ENCODE data around the gene IQSEC1. TPM values are rescaled to one million over a fixed set of nuclear protein-coding genes. Genes with fewer than 3 reads are reported as not detected.

The IQSEC1 gene
- polyA plus RNA-seq, 1 donor (not counting 4 experiments of a cell fraction or from before 2014, with no cell fraction given), result 2.8 TPM

DNA sequence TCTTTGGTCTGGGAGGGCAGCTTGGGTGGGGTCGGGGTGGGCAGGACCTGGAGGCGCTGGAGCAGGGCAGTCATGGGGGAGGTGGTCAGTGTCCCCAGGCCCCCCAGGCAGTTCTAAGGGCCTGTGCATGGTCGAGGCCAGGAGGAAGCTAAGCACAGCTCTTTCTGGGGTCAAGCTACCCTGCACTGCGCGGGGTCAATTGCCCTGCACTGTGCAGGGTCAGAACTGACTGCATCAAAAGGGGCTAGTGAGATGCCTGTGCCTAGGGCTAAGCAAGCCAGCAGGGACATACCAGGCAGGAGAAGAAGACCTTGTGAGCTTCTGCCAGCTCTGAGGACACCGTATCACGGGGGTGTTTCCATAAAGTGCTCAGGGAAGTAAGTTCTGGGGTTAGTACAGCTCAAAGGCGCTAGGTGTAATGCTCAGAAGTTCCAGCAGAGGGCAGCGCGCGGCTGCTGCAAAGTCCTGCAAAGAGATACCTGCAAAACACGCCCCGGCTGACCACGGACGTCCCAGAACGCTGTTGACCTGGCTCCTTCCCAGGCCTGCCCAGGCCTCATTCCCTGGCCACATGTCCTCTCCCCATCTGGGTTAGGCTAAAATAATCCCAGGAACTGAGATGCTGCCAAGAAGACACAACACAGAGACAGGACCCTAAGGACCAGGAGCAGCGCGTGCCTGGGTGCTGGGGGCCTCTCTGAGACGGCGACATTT, 18.8 kb upstream of the IQSEC1 start:
- Histone ChIP-seq H3K9me1 (ENCODE audit: control insufficient read depth, extremely low read depth, insufficient read depth, low read length) (no peaks in the 10 kb centered on the region), H3K79me2 (ENCODE audit: control insufficient read depth, insufficient read depth, low read length) (no peaks in the 10 kb centered on the region), H3K4me3 (ENCODE audit: control insufficient read depth in 2 of 3, extremely low read depth in 1 of 3, insufficient read depth in 2 of 3, low read depth in 1 of 3, low read length in 3 of 3) (no peak overlapping the region), H4K20me1 (ENCODE audit: control insufficient read depth, extremely low read depth, insufficient read depth, low read length) (no peaks in the 10 kb centered on the region), H3K36me3 (ENCODE audit: control insufficient read depth in 2 of 2, extremely low read depth in 1 of 2, insufficient read depth in 2 of 2, low read length in 2 of 2) (no peaks in the 10 kb centered on the region), H3K27me3 (ENCODE audit: control insufficient read depth, extremely low read depth, insufficient read depth, low read length) (peaks cover 7% of the 10 kb centered on the region), H3K4me1 (ENCODE audit: control insufficient read depth, extremely low read depth, insufficient read depth, low read length) (no peaks in the 10 kb centered on the region), H3K9ac (ENCODE audit: control insufficient read depth, extremely low read depth, insufficient read depth, low read length) (no peak overlapping the region), H3K4me2 (ENCODE audit: control insufficient read depth, extremely low read depth, insufficient read depth, low read depth, low read length) (no peak overlapping the region), H3K9me3 (ENCODE audit: control insufficient read depth, low read depth, low read length) (no peaks in the 10 kb centered on the region), H2AFZ (ENCODE audit: control insufficient read depth, low read length) (no peak overlapping the region), H3K27ac (ENCODE audit: control insufficient read depth, insufficient read depth, low read length) (no peak overlapping the region)
- FAIRE-seq (peak; percentile 26), DNase-seq (ENCODE audit: low read depth, low spot score) (peak; percentile 28)
- no peak for TF ChIP-seq EZH2 (IDR thresholded peaks at IDR 0.05; ENCODE audit: low read length)
- TF ChIP-seq, protein P1, sequence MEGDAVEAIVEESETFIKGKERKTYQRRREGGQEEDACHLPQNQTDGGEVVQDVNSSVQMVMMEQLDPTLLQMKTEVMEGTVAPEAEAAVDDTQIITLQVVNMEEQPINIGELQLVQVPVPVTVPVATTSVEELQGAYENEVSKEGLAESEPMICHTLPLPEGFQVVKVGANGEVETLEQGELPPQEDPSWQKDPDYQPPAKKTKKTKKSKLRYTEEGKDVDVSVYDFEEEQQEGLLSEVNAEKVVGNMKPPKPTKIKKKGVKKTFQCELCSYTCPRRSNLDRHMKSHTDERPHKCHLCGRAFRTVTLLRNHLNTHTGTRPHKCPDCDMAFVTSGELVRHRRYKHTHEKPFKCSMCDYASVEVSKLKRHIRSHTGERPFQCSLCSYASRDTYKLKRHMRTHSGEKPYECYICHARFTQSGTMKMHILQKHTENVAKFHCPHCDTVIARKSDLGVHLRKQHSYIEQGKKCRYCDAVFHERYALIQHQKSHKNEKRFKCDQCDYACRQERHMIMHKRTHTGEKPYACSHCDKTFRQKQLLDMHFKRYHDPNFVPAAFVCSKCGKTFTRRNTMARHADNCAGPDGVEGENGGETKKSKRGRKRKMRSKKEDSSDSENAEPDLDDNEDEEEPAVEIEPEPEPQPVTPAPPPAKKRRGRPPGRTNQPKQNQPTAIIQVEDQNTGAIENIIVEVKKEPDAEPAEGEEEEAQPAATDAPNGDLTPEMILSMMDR (optimal IDR thresholded peaks at IDR 0.05 in 1 of 3, IDR thresholded peaks at IDR 0.05 in 1 of 3, conservative IDR thresholded peaks at IDR 0.05 in 1 of 3; ENCODE audit: extremely low read depth in 1 of 3, insufficient read depth in 2 of 3, low read length in 3 of 3), result peak; percentile 86 to 98 (median 93)
- dilution Hi-C loops (cut with MboI; ENCODE audit: extremely low pct_ligation_motif_present, low sequenced_read_pairs), result no loop called here

DNA sequence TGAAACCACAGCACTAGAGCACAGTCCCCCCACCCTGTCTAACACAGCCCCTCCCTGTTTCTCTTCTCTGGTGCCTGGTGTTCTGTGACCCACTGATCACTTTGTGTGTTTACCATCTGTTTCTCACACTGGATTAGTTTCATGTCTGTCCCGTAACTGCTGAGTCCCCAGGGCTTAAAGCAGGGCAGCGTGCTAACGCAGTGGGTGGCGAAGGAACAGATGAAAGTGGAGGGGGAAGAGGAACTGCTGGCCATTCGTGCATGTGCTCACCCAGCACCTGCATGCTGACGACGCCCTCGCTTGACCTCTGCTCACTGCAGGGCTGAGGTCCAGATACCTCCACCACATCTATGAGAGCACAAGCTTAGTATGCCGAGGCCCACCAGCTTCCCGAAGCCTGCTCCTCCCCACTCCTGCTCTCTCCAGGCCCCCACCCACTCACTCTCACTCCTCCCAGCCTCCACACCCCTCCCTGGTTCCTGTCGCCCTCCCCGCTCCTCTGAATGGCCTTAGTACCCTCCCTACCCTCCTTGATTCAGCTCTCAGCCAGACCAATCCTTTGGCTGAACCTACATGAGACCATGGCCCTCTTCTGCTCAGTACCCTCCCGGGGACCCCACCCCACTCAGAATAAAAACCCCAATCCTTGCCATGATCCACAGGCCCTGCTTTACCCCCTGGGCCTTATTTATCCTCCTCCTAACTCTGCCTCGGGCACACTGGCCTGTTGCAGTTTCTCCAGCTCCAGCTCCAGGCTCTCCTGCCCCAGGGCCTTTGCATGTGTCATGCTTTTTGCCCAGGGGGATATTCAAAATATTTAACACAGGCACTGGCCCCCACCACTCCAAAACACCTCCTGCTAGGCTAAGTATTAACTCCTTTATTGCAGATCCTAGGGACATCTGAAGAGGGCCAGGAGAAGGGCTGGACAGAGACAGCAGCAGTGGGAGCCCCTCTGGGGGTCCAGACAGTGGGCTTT, 15.1 kb upstream of the IQSEC1 start:
- FAIRE-seq (no peak), DNase-seq (ENCODE audit: low read depth, low spot score) (no peak)
- H3K4me2 ChIP-seq (ENCODE audit: control insufficient read depth, extremely low read depth, insufficient read depth, low read depth, low read length), result no peak overlapping the region
- H4K20me1 ChIP-seq (ENCODE audit: control insufficient read depth, extremely low read depth, insufficient read depth, low read length), result no peaks in the 10 kb centered on the region
- no peak overlapping the region for H2AFZ ChIP-seq (ENCODE audit: control insufficient read depth, low read length)
- no peak overlapping the region for H3K9ac ChIP-seq (ENCODE audit: control insufficient read depth, extremely low read depth, insufficient read depth, low read length)
- no peak for TF ChIP-seq EZH2 (IDR thresholded peaks at IDR 0.05; ENCODE audit: low read length)
- TF ChIP-seq, protein P1 (optimal IDR thresholded peaks at IDR 0.05 in 1 of 3, IDR thresholded peaks at IDR 0.05 in 1 of 3, conservative IDR thresholded peaks at IDR 0.05 in 1 of 3; ENCODE audit: extremely low read depth in 1 of 3, insufficient read depth in 2 of 3, low read length in 3 of 3), result no peak
- no peaks in the 10 kb centered on the region for H3K4me1 ChIP-seq (ENCODE audit: control insufficient read depth, extremely low read depth, insufficient read depth, low read length)
- H3K79me2 ChIP-seq (ENCODE audit: control insufficient read depth, insufficient read depth, low read length), result no peaks in the 10 kb centered on the region
- no peak overlapping the region for H3K4me3 ChIP-seq (ENCODE audit: control insufficient read depth in 2 of 3, extremely low read depth in 1 of 3, insufficient read depth in 2 of 3, low read depth in 1 of 3, low read length in 3 of 3)
- H3K9me3 ChIP-seq (ENCODE audit: control insufficient read depth, low read depth, low read length), result no peaks in the 10 kb centered on the region
- dilution Hi-C loops (cut with MboI; ENCODE audit: extremely low pct_ligation_motif_present, low sequenced_read_pairs), result no loop called here
- no peaks in the 10 kb centered on the region for H3K27me3 ChIP-seq (ENCODE audit: control insufficient read depth, extremely low read depth, insufficient read depth, low read length)
- H3K36me3 ChIP-seq (ENCODE audit: control insufficient read depth in 2 of 2, extremely low read depth in 1 of 2, insufficient read depth in 2 of 2, low read length in 2 of 2), result no peaks in the 10 kb centered on the region
- H3K9me1 ChIP-seq (ENCODE audit: control insufficient read depth, extremely low read depth, insufficient read depth, low read length), result no peaks in the 10 kb centered on the region
- H3K27ac ChIP-seq (ENCODE audit: control insufficient read depth, insufficient read depth, low read length), result no peak overlapping the region
